Ramos (cell line): ENCODE measurements around the gene NPBWR2.

Source experiments
- in situ Hi-C: fragments of 300-500 bp; cut with MboI; formaldehyde crosslinking; loops from one replicate; pipeline ENCODE4 v1.14.3; 2022; ENCODE audit warnings: low sequenced_read_pairs; ENCODE audit not compliant: unreplicated experiment

The NPBWR2 gene

GRCh38 chr20:64076061-64076997 lies 31.0 kb downstream of the NPBWR2 start:
- in situ Hi-C loops: no loop called here

GRCh38 chr20:64075556-64075955 lies 31.8 kb downstream of the NPBWR2 start:
- in situ Hi-C loops: no loop called here

- in situ Hi-C loops: no loop called here
Observed at GRCh38 chr20:64074963-64075362, 32.4 kb downstream of the NPBWR2 start.

- in situ Hi-C loops: no loop called here
Observed at GRCh38 chr20:64074184-64074789, 33.1 kb downstream of the NPBWR2 start.

GRCh38 chr20:64073476-64074183 lies 33.7 kb downstream of the NPBWR2 start:
- in situ Hi-C loops: no loop called here

GRCh38 chr20:64072498-64073063 lies 34.8 kb downstream of the NPBWR2 start:
- in situ Hi-C loops: no loop called here

GRCh38 chr20:64071341-64072332 lies 35.7 kb downstream of the NPBWR2 start:
- in situ Hi-C loops: no loop called here

GRCh38 chr20:64070244-64070993 lies 36.9 kb downstream of the NPBWR2 start:
- in situ Hi-C loops: no loop called here

- in situ Hi-C loops: no loop called here
Observed at GRCh38 chr20:64069614-64070243, 37.6 kb downstream of the NPBWR2 start.

- in situ Hi-C loops: no loop called here
Observed at GRCh38 chr20:64069209-64069613, 38.2 kb downstream of the NPBWR2 start.

- in situ Hi-C loops: no loop called here
Observed at GRCh38 chr20:64068386-64069208, 38.8 kb downstream of the NPBWR2 start.

GRCh38 chr20:64067733-64068307 lies 39.5 kb downstream of the NPBWR2 start:
- in situ Hi-C loops: no loop called here

GRCh38 chr20:64067005-64067632 lies 40.2 kb downstream of the NPBWR2 start:
- in situ Hi-C loops: no loop called here

- in situ Hi-C loops: no loop called here
Observed at GRCh38 chr20:64065974-64066343, 41.4 kb downstream of the NPBWR2 start.

- in situ Hi-C loops: no loop called here
Observed at GRCh38 chr20:64065062-64065973, 42.0 kb downstream of the NPBWR2 start.
